Islet precursor cell (in vitro differentiated cells): ENCODE data around the gene SCRN3.
A peak's percentile ranks its signal among the peaks of the same experiment; 100 is the strongest.
"Not testable (repeated sequence)": the region's sequence is repeated elsewhere in the genome, so short reads cannot be mapped to it uniquely, and the experiment has no call there.

Experiments
- DNase-seq: peaks from one replicate; pipeline ENCODE4 v3.0.0-alpha.2; 2018

SCRN3 gene

GRCh38 chr2:174410039-174410438, 14.5 kb downstream of the SCRN3 start:
- not testable (repeated sequence) for DNase-seq

- DNase-seq: no peak
These were observed 16.7 kb downstream of the SCRN3 start for GRCh38 chr2:174412256-174412655.

- no peak for DNase-seq
These were observed 32.7 kb downstream of the SCRN3 start for GRCh38 chr2:174428214-174428613.

GRCh38 chr2:174430066-174430465, 34.5 kb downstream of the SCRN3 start:
- DNase-seq: no peak

- DNase-seq: no peak
These were observed 36.4 kb downstream of the SCRN3 start for GRCh38 chr2:174431902-174432301.

- no peak for DNase-seq
These were observed 40.8 kb downstream of the SCRN3 start for GRCh38 chr2:174436351-174436750.

GRCh38 chr2:174438146-174438886, 42.8 kb downstream of the SCRN3 start:
- DNase-seq: no peak

- no peak for DNase-seq
These were observed 43.8 kb downstream of the SCRN3 start for GRCh38 chr2:174439323-174439722.

GRCh38 chr2:174439950-174440349, 44.4 kb downstream of the SCRN3 start:
- no peak for DNase-seq

GRCh38 chr2:174442546-174443510, 47.3 kb downstream of the SCRN3 start:
- peak; percentile 89 for DNase-seq

- no peak for DNase-seq
These were observed 49.2 kb downstream of the SCRN3 start for GRCh38 chr2:174444761-174445160.

GRCh38 chr2:174445248-174445647, 49.7 kb downstream of the SCRN3 start:
- DNase-seq: no peak

GRCh38 chr2:174446531-174446930, 51.0 kb downstream of the SCRN3 start:
- DNase-seq: no peak

GRCh38 chr2:174449033-174449432, 53.5 kb downstream of the SCRN3 start:
- no peak for DNase-seq

GRCh38 chr2:174450021-174450816, 54.7 kb downstream of the SCRN3 start:
- DNase-seq: no peak

- DNase-seq: no peak
These were observed 59.0 kb downstream of the SCRN3 start for GRCh38 chr2:174454566-174454965.

GRCh38 chr2:174461221-174461620, 65.7 kb downstream of the SCRN3 start:
- DNase-seq: no peak

- peak; percentile 87 for DNase-seq
These were observed 69.8 kb downstream of the SCRN3 start for GRCh38 chr2:174465327-174465726.

GRCh38 chr2:174473796-174474195, 78.3 kb downstream of the SCRN3 start:
- no peak for DNase-seq

GRCh38 chr2:174477759-174478158, 82.2 kb downstream of the SCRN3 start:
- no peak for DNase-seq
